HFFc6 (cell line): ENCODE data around the gene CDK5. TPM values are rescaled to one million over a fixed set of nuclear protein-coding genes. Genes with fewer than 3 reads are reported as not detected.

Source experiments
- DNase-seq: peaks from one replicate; pipeline ENCODE4 v3.0.0-alpha.2; 2018
- H3K27ac Mint-ChIP-seq: 2 replicates; pipeline ENCODE4 v1.8.0; 2020; ENCODE audit warnings: mild to moderate bottlenecking, mixed read lengths
- H3K27me3 Mint-ChIP-seq: 2 replicates; pipeline ENCODE4 v1.8.0; 2021; ENCODE audit warnings: mild to moderate bottlenecking, moderate library complexity, mixed read lengths; ENCODE audit not compliant: insufficient read depth
- H3K36me3 Mint-ChIP-seq: 2 replicates; pipeline ENCODE4 v1.8.0; 2021; ENCODE audit warnings: low read depth, mixed read lengths
- H3K4me1 Mint-ChIP-seq: 2 replicates; pipeline ENCODE4 v1.8.0; 2020; ENCODE audit warnings: low read depth, mixed read lengths
- H3K4me3 Mint-ChIP-seq: 2 replicates; pipeline ENCODE4 v1.8.0; 2020; ENCODE audit warnings: mild to moderate bottlenecking, moderate library complexity, mixed read lengths
- H3K9me3 Mint-ChIP-seq: 2 replicates; pipeline ENCODE4 v1.8.0; 2020; ENCODE audit warnings: mild to moderate bottlenecking, mixed read lengths
- CTCF ChIP-seq: fragments of 200-600 bp; sonication (generic); IDR thresholded peaks from 2 replicates; pipeline ENCODE4 v1.5.0; 2021; ENCODE audit warnings: antibody characterized with exemption, mild to moderate bottlenecking
- total RNA-seq, 6 experiments: library from RNA; stranded (reverse); fragmentation: NEBNext Ultra II Directional; extraction: Animal tissue kit (Norgen Biotek cat#: 25700); gene quantifications; 2 replicates in 1 of 6; 3 replicates in 5 of 6; pipeline ENCODE4 v1.2.3, GENCODE V29; 2021

CDK5 gene
- total RNA-seq, 6 experiments from 2014 or later: 31.3 to 37.3 (median 33.4) TPM

GRCh38 chr7:151085691-151086620, 28.3 kb upstream of the CDK5 start, which contains the start of gene AGAP3:
Gene AGAP3, plus strand, starts transcription at chr7:151086475. Its CDS starts 267 bp downstream, at chr7:151086742.
- Mint-ChIP-seq H3K27me3 (peaks cover 8% of the 10 kb centered on the region), H3K9me3 (no peaks in the 10 kb centered on the region), H3K4me1 (peaks cover 58% of the 10 kb centered on the region), H3K36me3 (no peaks in the 10 kb centered on the region; the same call in none of the 2 replicates), H3K27ac (peak within 1 kb of the TSS; percentile 87), H3K4me3 (peak within 1 kb of the TSS; percentile 92)
- 0 out of 2 replicates have a peak, but pooled peaks have one; percentile 10 for TF ChIP-seq CTCF
- peak; percentile 83 for DNase-seq

GRCh38 chr7:151085329-151085690, 27.6 kb upstream of the CDK5 start:
- no peaks in the 10 kb centered on the region for H3K9me3 Mint-ChIP-seq
- peaks cover 55% of the 10 kb centered on the region for H3K4me1 Mint-ChIP-seq
- peak overlapping the region; percentile 42 for H3K27ac Mint-ChIP-seq
- H3K27me3 Mint-ChIP-seq: peaks cover 8% of the 10 kb centered on the region
- DNase-seq: peak; percentile 38
- no peaks in the 10 kb centered on the region; the same call in none of the 2 replicates for H3K36me3 Mint-ChIP-seq
- TF ChIP-seq CTCF: no peak
- peak overlapping the region; percentile 85 for H3K4me3 Mint-ChIP-seq

GRCh38 chr7:151083824-151084160, 26.1 kb upstream of the CDK5 start:
- no peak for TF ChIP-seq CTCF
- Mint-ChIP-seq H3K27ac (peak overlapping the region; percentile 49; the same call in 1 of the 2 replicates), H3K27me3 (peaks cover 7% of the 10 kb centered on the region), H3K9me3 (no peaks in the 10 kb centered on the region), H3K36me3 (no peaks in the 10 kb centered on the region; the same call in 1 of the 2 replicates), H3K4me1 (peaks cover 53% of the 10 kb centered on the region), H3K4me3 (peak overlapping the region; percentile 89)
- no peak for DNase-seq

GRCh38 chr7:151083071-151083823, 25.6 kb upstream of the CDK5 start, which contains the start of gene TMUB1:
Gene TMUB1, minus strand, starts transcription at chr7:151083493. Its CDS starts 930 bp downstream, at chr7:151082563.
- DNase-seq: no peak
- Mint-ChIP-seq H3K4me3 (peak within 1 kb of the TSS; percentile 89), H3K4me1 (peaks cover 53% of the 10 kb centered on the region), H3K9me3 (no peaks in the 10 kb centered on the region), H3K36me3 (peaks cover 1% of the 10 kb centered on the region; the same call in 1 of the 2 replicates), H3K27ac (peak within 1 kb of the TSS; percentile 80), H3K27me3 (peaks cover 4% of the 10 kb centered on the region)
- peak; percentile 28; the same call in 1 of the 2 replicates for TF ChIP-seq CTCF
